DND-41 (cell line): Measurements from ENCODE around the gene HMG20A.

ENCODE experiments used
- ATAC-seq: fragments of 200-7000 bp; cut with Tn5 transposase; 3 replicates; pipeline ENCODE4 v1.9.1; 2021; ENCODE audit warnings: low read depth; ENCODE audit not compliant: insufficient read depth
- DNase-seq: peaks from one replicate; pipeline ENCODE4 v3.0.0-alpha.2; 2020
- H2AFZ ChIP-seq: 2 replicates; pipeline ENCODE4 v1.6.0; 2012; ENCODE audit warnings: low read depth, low read length
- H3K27ac ChIP-seq: 2 replicates; pipeline ENCODE4 v1.5.1; 2012; ENCODE audit warnings: low read length, inconsistent platforms
- H3K27me3 ChIP-seq: fragments of 200-600 bp; sonication (generic); 2 replicates; pipeline ENCODE4 v1.6.0; 2012; ENCODE audit warnings: low read length, mild to moderate bottlenecking, inconsistent platforms; ENCODE audit not compliant: insufficient read depth, poor library complexity
- H3K36me3 ChIP-seq: 2 replicates; pipeline ENCODE4 v1.5.1; 2012; ENCODE audit warnings: low read length, inconsistent platforms; ENCODE audit not compliant: insufficient read depth
- H3K4me1 ChIP-seq: 2 replicates; pipeline ENCODE4 v1.5.1; 2012; ENCODE audit warnings: mild to moderate bottlenecking, low read length; ENCODE audit not compliant: insufficient read depth
- H3K4me2 ChIP-seq: 2 replicates; pipeline ENCODE4 v1.6.0; 2012; ENCODE audit warnings: mild to moderate bottlenecking, moderate library complexity, low read length, inconsistent platforms; ENCODE audit not compliant: insufficient read depth
- H3K4me3 ChIP-seq, 2 experiments: fragments of 200-600 bp in 1 of 2; shearing (Covaris generic) in 1 of 2; 2 replicates each; pipeline ENCODE4 v1.5.1; 2012 to 2016; ENCODE audit warnings: inconsistent platforms in 2 of 2, low read length in 2 of 2, mild to moderate bottlenecking in 2 of 2, low read depth in 1 of 2, moderate library complexity in 1 of 2
- H3K79me2 ChIP-seq: 2 replicates; pipeline ENCODE4 v1.6.0; 2012; ENCODE audit warnings: low read length, inconsistent platforms; ENCODE audit not compliant: insufficient read depth
- H3K9ac ChIP-seq: 2 replicates; pipeline ENCODE4 v1.6.0; 2012; ENCODE audit warnings: low read depth, mild to moderate bottlenecking, inconsistent platforms, low read length, moderate library complexity
- H3K9me3 ChIP-seq: 2 replicates; pipeline ENCODE4 v1.5.1; 2012; ENCODE audit warnings: low read length, moderate library complexity, mild to moderate bottlenecking, inconsistent platforms; ENCODE audit not compliant: insufficient read depth, severe bottlenecking
- H4K20me1 ChIP-seq: 2 replicates; pipeline ENCODE4 v1.6.0; 2012; ENCODE audit warnings: low read length; ENCODE audit not compliant: insufficient read depth
- EZH2 ChIP-seq: IDR thresholded peaks from 3 replicates; pipeline ENCODE4 v1.6.1; 2012; ENCODE audit warnings: borderline replicate concordance, low read depth, mild to moderate bottlenecking, moderate library complexity, low read length, inconsistent platforms; ENCODE audit not compliant: severe bottlenecking
- TF ChIP-seq, protein P1 (sequence below): IDR thresholded peaks from 2 replicates; pipeline ENCODE4 v1.5.1; 2012; ENCODE audit warnings: borderline replicate concordance, low read length, moderate library complexity, mild to moderate bottlenecking; ENCODE audit not compliant: poor library complexity, severe bottlenecking; ENCODE audit errors: extremely low read depth

HMG20A gene

GRCh38 chr15:77514641-77515402, 94.1 kb downstream of the HMG20A start:
- DNase-seq (no peak), ATAC-seq (no peak)
- H3K27ac ChIP-seq = no peak overlapping the region
- no peak overlapping the region for H3K9ac ChIP-seq
- TF ChIP-seq EZH2 = no peak
- TF ChIP-seq, protein P1, sequence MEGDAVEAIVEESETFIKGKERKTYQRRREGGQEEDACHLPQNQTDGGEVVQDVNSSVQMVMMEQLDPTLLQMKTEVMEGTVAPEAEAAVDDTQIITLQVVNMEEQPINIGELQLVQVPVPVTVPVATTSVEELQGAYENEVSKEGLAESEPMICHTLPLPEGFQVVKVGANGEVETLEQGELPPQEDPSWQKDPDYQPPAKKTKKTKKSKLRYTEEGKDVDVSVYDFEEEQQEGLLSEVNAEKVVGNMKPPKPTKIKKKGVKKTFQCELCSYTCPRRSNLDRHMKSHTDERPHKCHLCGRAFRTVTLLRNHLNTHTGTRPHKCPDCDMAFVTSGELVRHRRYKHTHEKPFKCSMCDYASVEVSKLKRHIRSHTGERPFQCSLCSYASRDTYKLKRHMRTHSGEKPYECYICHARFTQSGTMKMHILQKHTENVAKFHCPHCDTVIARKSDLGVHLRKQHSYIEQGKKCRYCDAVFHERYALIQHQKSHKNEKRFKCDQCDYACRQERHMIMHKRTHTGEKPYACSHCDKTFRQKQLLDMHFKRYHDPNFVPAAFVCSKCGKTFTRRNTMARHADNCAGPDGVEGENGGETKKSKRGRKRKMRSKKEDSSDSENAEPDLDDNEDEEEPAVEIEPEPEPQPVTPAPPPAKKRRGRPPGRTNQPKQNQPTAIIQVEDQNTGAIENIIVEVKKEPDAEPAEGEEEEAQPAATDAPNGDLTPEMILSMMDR = no peak
- H3K4me3 ChIP-seq = no peak overlapping the region
- no peaks in the 10 kb centered on the region for H3K36me3 ChIP-seq
- no peak overlapping the region for H3K4me2 ChIP-seq
- no peaks in the 10 kb centered on the region for H3K79me2 ChIP-seq
- no peaks in the 10 kb centered on the region for H3K27me3 ChIP-seq
- no peaks in the 10 kb centered on the region for H3K4me1 ChIP-seq
- H3K9me3 ChIP-seq = no peaks in the 10 kb centered on the region
- no peaks in the 10 kb centered on the region for H4K20me1 ChIP-seq
- no peak overlapping the region for H2AFZ ChIP-seq

DNA sequence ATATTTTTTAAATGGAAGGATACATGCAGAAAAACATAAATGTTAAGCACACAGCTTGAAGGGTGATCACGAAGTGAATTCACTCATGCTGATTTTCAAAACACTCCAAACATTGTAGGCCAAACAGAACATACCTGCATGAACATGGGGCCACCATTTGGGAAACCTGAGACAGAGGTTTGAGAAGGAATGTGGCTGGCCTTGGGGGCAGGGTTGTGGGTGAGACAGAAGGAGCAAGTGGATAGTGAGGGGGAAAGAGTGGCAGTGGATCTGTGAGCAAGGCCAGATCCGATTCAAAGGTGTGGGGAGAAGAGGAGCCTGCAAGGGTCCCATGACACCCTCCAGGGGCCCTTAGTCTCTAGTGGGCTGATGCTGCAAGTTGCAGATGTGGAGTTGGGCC, 94.9 kb downstream of the HMG20A start:
- Histone ChIP-seq H3K4me1 (no peaks in the 10 kb centered on the region), H3K27ac (no peak overlapping the region), H3K36me3 (no peaks in the 10 kb centered on the region), H3K9me3 (no peaks in the 10 kb centered on the region), H4K20me1 (no peaks in the 10 kb centered on the region), H3K79me2 (no peaks in the 10 kb centered on the region), H3K27me3 (no peaks in the 10 kb centered on the region), H2AFZ (no peak overlapping the region), H3K9ac (no peak overlapping the region), H3K4me3 (no peak overlapping the region), H3K4me2 (no peak overlapping the region)
- no peak for DNase-seq
- no peak for ATAC-seq
- TF ChIP-seq, protein P1 = no peak
- no peak for TF ChIP-seq EZH2

GRCh38 chr15:77516076-77516475, 95.4 kb downstream of the HMG20A start:
- Histone ChIP-seq H3K9me3 (no peaks in the 10 kb centered on the region), H3K27me3 (no peaks in the 10 kb centered on the region), H3K4me3 (no peak overlapping the region), H3K36me3 (no peaks in the 10 kb centered on the region), H3K79me2 (no peaks in the 10 kb centered on the region), H3K4me1 (no peaks in the 10 kb centered on the region), H2AFZ (no peak overlapping the region), H3K27ac (no peak overlapping the region), H3K9ac (no peak overlapping the region), H3K4me2 (no peak overlapping the region), H4K20me1 (no peaks in the 10 kb centered on the region)
- TF ChIP-seq, protein P1 = no peak
- TF ChIP-seq EZH2 = no peak
- DNase-seq (no peak), ATAC-seq (no peak)
